Activated T-helper 2 cell treated with anti-CD3 and anti-CD28 coated beads, Interferon-gamma antibody, Interleukin-2, Interleukin-4, amounts not matched to agents 10 μg/mL and 5 μg/mL and 100 μg/mL, durations not matched to agents 14 hours and 24 hours and 36 hours (primary cell): ENCODE measurements around the gene DDRGK1. TPM values are rescaled to one million over a fixed set of nuclear protein-coding genes. Genes with fewer than 3 reads are reported as not detected.
"Not testable (repeated sequence)": the region's sequence is repeated elsewhere in the genome, so short reads cannot be mapped to it uniquely, and the experiment has no call there.

Experiments used
- DNase-seq: peaks from one replicate; pipeline ENCODE4 v3.0.0; 2021; ENCODE audit warnings: low spot score
- H3K27ac Mint-ChIP-seq: one replicate; pipeline ENCODE4 v1.8.0; 2021; ENCODE audit warnings: mixed read lengths
- H3K27me3 Mint-ChIP-seq: one replicate; pipeline ENCODE4 v1.8.0; 2021; ENCODE audit warnings: low read depth, mixed read lengths
- H3K36me3 Mint-ChIP-seq: one replicate; pipeline ENCODE4 v1.8.0; 2021; ENCODE audit warnings: low read depth, mixed read lengths
- H3K4me1 Mint-ChIP-seq: one replicate; pipeline ENCODE4 v1.8.0; 2021; ENCODE audit warnings: low read depth, mixed read lengths
- H3K4me3 Mint-ChIP-seq: one replicate; pipeline ENCODE4 v1.8.0; 2021; ENCODE audit warnings: low read depth, mild to moderate bottlenecking, moderate library complexity, mixed read lengths
- H3K9me3 Mint-ChIP-seq: one replicate; pipeline ENCODE4 v1.8.0; 2021; ENCODE audit warnings: mixed read lengths
- intact Hi-C: fragments of 100-400 bp; cut with micrococcal nuclease; formaldehyde crosslinking; loops from one replicate; pipeline ENCODE4 v1.15.1; 2023
- total RNA-seq: library from RNA; stranded (reverse); gene quantifications from 2 replicates; pipeline ENCODE4 v1.2.3, GENCODE V29; 2022

The DDRGK1 gene
- total RNA-seq, 1 donor from 2014 or later, result 69.2 TPM

DNA sequence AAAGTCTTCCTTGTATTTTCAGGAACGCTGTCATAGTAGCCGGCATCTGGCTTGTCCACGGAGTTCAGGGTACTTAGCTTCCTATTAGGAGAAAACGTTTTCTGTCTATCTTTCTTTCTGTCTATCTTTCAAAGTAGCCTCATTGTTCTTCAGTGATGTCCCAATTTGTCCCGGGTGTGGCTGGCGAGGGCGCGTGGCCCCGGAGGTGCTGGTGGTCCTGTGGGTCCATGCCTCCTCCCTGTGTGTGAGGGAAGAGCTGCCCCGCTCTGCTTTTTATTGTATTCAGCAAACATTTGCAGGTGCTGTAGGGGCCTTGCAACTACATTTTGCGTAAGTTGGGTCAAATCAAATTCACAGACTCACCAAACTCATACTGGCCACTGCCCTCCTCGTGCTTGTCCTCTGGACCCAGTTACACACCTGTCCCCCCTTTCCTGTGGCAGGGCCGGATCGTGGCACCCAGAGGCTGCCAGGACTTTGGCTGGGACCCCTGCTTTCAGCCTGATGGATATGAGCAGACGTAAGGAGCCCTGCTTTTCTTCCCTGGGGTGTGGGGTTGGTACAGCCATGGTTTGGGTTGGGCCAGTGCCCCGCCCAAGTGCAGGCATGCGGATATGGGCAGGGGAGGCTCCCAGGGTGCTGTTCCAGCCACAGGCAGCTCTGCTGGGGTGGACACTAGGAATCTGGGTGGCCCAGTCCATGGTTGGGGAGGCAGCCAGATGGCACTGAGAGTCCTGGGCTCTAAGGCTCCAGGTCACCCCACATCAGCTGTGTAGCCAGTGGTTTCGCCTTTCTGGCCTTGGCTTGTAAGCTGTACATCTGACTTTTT lies 17.1 kb upstream of the DDRGK1 start:
- peaks cover 28% of the 10 kb centered on the region for H3K36me3 Mint-ChIP-seq
- peaks cover 4% of the 10 kb centered on the region for H3K4me1 Mint-ChIP-seq
- H3K9me3 Mint-ChIP-seq, result no peaks in the 10 kb centered on the region
- no peak overlapping the region for H3K4me3 Mint-ChIP-seq
- DNase-seq, result no peak
- intact Hi-C loops, result no loop called here
- H3K27ac Mint-ChIP-seq, result no peak overlapping the region
- no peaks in the 10 kb centered on the region for H3K27me3 Mint-ChIP-seq

DNA sequence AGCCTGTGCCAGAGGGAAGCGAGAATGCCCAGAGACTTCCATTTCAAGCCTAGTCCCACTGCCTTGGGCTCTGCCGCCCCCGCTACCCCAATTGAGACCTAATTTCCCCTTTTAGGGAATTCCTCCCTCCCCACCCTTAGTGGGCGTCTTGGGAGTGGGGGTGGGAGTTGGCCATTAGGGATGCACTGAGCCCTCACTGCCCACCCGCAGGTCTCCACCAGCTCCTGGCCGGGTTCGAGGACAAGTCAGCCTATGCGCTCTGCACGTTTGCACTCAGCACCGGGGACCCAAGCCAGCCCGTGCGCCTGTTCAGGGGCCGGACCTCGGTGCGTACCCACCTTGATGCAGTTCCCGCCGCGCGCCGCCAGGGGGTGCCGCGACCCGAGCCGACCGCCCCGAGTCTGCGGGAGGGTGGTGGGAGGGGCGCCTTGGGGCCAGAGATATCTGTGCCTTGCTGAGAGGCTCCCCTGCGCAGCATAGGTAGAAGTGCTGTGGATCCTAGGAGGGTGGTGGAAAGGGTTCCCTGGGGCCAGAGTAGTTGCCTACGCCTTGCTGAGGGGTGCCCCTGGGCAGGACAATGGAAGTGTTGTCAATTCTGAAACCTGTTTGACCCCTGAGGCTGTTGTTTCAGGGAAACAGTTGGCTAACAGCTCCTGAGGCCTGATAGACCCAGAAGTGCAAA lies 14.0 kb upstream of the DDRGK1 start:
- Mint-ChIP-seq H3K27me3 (no peaks in the 10 kb centered on the region), H3K4me1 (peaks cover 4% of the 10 kb centered on the region), H3K36me3 (peaks cover 33% of the 10 kb centered on the region), H3K9me3 (no peaks in the 10 kb centered on the region), H3K27ac (no peak overlapping the region), H3K4me3 (no peak overlapping the region)
- intact Hi-C loops, result loop anchor here (2.0 to 5.0 kb wide), 2 partner anchors 59 to 98 kb away; no protein-coding TSS in a partner anchor
- DNase-seq, result peak; percentile 60

DNA sequence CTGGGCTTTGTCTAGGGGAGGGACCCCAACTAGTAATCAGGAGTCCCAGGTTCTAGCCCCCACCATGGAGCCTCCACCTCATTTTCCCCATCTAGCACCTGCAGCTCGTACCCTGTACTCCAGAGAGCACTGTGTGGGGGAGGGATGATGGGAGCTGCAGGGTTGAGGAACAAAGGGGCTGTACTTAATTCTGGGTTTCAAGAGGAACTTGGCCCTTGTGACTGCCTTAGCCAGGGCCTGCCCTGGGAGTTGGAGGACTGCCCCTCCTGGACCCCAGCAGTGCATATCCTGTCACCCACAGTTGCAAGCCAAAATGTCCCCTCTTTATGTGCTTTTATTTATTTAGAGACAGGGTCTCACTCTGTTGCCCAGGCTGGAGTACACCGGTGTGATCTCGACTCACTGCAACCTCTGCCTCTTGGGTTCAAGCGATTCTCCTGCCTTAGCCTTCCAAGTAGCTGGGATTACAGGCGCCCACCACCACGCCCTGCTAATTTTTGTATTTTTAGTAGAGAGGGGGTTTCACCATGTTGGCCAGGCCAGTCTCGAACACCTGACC lies 11.0 kb upstream of the DDRGK1 start:
- H3K27ac Mint-ChIP-seq, H3K9me3 Mint-ChIP-seq, H3K4me3 Mint-ChIP-seq, DNase-seq, H3K4me1 Mint-ChIP-seq, H3K27me3 Mint-ChIP-seq: not testable (repeated sequence)
- intact Hi-C loops, result loop anchor here (5.0 kb wide), 1 partner anchor 62 kb away; no protein-coding TSS in a partner anchor
- H3K36me3 Mint-ChIP-seq, result peaks cover 19% of the 10 kb centered on the region

DNA sequence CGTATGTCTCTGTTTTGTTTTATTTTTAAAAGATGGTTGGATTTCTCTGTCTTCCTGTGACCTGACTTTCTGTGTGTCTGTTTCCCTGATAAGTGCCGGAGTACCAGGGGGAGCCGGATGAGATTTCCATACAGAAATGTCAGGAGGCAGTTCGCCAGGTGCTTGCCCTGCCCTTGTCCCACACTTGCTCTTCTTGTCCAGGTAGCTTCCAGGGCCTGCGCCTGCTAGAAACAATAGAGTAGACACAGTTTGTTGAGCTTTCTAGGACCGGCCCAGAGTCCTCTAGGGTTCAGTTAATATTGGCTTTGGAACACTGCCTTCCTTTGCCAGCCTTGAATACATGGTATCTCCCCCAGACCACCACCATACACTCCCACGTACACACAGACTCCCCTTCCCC lies 8.7 kb upstream of the DDRGK1 start:
- no peak for DNase-seq
- intact Hi-C loops, result no loop called here
- no peaks in the 10 kb centered on the region for H3K27me3 Mint-ChIP-seq
- H3K9me3 Mint-ChIP-seq, result no peaks in the 10 kb centered on the region
- peaks cover 9% of the 10 kb centered on the region for H3K4me1 Mint-ChIP-seq
- H3K36me3 Mint-ChIP-seq, result peaks cover 16% of the 10 kb centered on the region
- no peak overlapping the region for H3K4me3 Mint-ChIP-seq
- H3K27ac Mint-ChIP-seq, result no peak overlapping the region

DNA sequence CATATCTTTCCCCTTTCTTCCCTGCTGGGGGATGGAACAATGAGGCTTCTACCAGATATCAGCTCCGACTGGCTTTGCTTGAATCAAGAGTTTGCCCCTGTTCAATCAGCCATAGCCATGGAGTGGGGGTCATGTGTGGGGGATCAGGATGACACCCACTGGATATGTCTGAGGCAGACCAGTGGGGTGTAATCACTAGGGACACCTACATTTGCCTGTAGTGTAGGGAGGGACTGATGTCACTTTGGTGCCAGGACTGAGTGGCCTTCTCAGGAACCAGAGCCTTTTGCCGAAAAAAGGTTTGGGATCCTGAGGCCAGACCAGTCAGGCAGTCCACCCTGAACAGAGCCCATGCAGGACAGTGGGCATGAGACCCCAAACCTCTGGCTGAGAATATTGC lies 5.9 kb upstream of the DDRGK1 start:
- Mint-ChIP-seq H3K9me3 (no peaks in the 10 kb centered on the region), H3K27ac (peak overlapping the region; percentile 33)

DNA sequence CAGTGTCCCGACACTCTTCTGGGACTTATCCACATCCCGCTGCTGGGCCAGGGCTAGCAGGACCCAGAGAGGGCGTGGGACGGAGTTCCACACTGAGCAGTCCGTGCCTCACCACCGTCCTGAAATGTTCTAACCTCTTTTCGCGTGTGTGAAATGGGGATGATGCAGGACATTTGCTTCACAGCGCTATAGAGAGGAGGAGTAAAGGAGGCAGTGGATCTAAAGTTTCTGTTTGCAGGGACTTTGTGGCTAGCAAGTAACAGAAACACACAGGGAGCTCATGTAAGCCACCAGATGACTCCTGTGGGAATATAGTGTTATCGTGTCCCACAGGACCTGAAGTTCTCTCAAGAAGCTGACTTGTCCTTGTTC lies 5.5 kb upstream of the DDRGK1 start:
- Mint-ChIP-seq H3K27ac (peak overlapping the region; percentile 87), H3K27me3 (no peaks in the 10 kb centered on the region), H3K9me3 (no peaks in the 10 kb centered on the region), H3K4me1 (peaks cover 9% of the 10 kb centered on the region), H3K4me3 (peak overlapping the region; percentile 96), H3K36me3 (peaks cover 16% of the 10 kb centered on the region)
- no peak for DNase-seq
- intact Hi-C loops, result loop anchor here (2.0 kb wide), 2 partner anchors 37 to 53 kb away; partner anchors contain the start of gene LZTS3

More for the DNA sequence above, 5.9 kb upstream of the DDRGK1 start:
- Mint-ChIP-seq H3K36me3 (peaks cover 16% of the 10 kb centered on the region), H3K4me1 (peaks cover 9% of the 10 kb centered on the region), H3K27me3 (no peaks in the 10 kb centered on the region), H3K4me3 (peak overlapping the region; percentile 96)
- no peak for DNase-seq
- intact Hi-C loops, result no loop called here

DNA sequence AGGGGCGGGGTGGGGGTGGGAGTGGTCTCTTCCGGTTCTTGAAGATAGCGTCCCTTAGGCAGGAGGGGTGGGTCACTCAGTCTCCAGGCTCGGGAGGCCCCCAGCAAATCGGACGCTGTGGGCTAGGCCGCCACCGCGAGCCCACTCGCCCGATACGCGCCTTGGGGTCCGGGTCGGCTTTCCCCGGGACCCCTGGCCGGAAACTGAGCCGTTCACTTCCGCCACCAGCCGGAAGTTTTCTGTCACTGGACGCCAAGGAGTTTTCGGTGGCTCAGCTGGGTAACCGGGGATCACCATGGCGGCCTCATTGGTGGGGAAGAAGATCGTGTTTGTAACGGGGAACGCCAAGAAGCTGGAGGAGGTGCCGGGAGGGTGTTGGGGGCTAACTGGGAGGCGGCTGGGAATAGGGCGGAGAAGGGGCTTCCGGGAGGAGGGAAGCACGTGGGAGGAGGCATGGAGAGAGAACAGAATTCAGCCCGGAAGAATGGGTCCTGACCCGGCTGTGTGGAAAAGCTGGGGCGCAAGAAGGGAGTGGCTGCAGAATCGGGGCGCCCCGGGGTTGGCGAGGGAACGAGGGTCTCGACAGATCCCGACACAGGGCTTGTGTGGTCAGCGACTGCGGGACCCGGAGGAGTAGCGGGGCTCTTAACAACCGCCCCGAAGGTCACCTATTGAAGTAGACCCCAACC lies 4.9 kb upstream of the DDRGK1 start, which contains the start of gene ITPA:
Gene ITPA (plus strand): TSS at position 242 of the 689 bp plus-strand sequence. CDS start 54 bp downstream, at position 296.
- intact Hi-C loops, result loop anchor here (2.0 kb wide), 2 partner anchors 37 to 53 kb away; partner anchors contain the start of gene LZTS3
- H3K36me3 Mint-ChIP-seq, result peaks cover 16% of the 10 kb centered on the region

DNA sequence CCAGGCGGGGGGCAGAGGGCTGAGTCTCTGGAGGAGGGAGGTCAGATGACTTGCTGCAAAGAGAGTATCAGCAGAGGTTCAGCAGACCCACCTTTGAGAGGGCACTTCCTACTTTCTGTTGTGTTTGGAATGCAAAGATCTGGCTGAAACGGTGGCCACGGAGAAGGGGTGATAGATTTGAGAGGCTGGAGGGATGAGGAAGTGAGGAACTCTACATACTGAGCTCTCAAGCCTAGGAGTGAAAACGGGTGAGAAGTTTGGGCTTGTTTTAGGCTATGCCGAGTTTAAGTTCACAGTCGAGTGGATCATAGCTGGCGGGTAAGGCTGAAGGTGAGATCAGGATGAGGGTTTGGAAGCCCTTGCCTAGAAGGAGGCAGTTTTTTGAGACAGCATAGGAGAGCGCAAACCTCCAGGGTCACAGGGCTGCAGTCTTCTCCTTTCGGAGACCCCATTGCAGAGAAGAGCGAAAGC lies 4.3 kb upstream of the DDRGK1 start:
- intact Hi-C loops, result loop anchor here (2.0 kb wide), 2 partner anchors 36 to 52 kb away; partner anchors contain the start of gene LZTS3
- H3K4me3 Mint-ChIP-seq, result peak overlapping the region; percentile 96
- H3K36me3 Mint-ChIP-seq, result peaks cover 13% of the 10 kb centered on the region
- H3K9me3 Mint-ChIP-seq, result no peaks in the 10 kb centered on the region
- H3K27ac Mint-ChIP-seq, result peak overlapping the region; percentile 85
- no peaks in the 10 kb centered on the region for H3K27me3 Mint-ChIP-seq
- no peak for DNase-seq
- peaks cover 11% of the 10 kb centered on the region for H3K4me1 Mint-ChIP-seq

More for the DNA sequence above, 4.9 kb upstream of the DDRGK1 start, which contains the start of gene ITPA:
- H3K4me1 Mint-ChIP-seq, result peaks cover 10% of the 10 kb centered on the region
- peak; percentile 50 for DNase-seq
- peak within 1 kb of the TSS; percentile 87 for H3K27ac Mint-ChIP-seq
- H3K4me3 Mint-ChIP-seq, result peak within 1 kb of the TSS; percentile 96
- H3K27me3 Mint-ChIP-seq, result no peaks in the 10 kb centered on the region
- H3K9me3 Mint-ChIP-seq, result no peaks in the 10 kb centered on the region

DNA sequence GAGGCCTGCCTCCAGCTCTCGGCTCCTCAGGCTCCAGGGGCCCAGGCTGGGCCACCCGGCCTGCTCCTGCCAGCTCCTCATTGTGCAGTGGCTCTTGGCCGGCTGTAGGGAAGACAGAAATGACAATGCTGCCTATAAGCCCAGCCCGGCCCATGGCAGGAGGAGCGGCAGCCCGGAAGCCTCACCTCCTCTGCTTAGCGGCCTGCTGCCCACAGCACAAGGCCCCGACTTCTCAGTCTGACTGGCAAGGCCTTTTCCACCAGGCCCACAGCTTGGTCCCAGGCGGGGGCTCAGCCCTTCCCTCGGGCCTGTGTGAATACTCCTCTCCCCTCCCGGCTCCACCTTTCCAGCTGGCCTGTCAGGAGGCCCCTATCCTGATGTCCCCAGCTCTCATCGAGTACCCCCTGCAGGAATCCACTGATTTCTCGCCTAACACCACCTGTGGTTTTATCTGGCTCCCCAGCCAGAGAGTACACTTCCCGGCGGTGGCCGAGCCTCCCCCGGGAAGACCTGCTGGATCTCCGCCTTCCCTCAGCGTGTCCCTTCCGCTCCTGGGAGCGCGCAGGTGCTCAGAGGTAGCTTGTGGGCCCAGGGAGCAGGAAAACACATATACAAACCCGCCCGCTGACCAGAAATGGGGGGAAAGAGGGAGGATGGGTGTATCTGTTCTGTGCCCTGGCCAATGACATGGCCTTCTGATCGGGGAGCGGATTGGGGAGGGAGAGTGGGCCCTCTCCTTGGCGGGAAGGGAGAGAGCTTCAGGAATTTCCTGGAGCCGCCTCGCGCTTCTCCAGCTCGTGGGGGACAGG lies 963 bp downstream of the DDRGK1 start:
- intact Hi-C loops, result no loop called here
- Mint-ChIP-seq H3K9me3 (no peaks in the 10 kb centered on the region), H3K4me1 (peaks cover 11% of the 10 kb centered on the region), H3K27ac (peak overlapping the region; percentile 98), H3K27me3 (no peaks in the 10 kb centered on the region), H3K4me3 (peak overlapping the region; percentile 99), H3K36me3 (peaks cover 30% of the 10 kb centered on the region)
- no peak for DNase-seq

DNA sequence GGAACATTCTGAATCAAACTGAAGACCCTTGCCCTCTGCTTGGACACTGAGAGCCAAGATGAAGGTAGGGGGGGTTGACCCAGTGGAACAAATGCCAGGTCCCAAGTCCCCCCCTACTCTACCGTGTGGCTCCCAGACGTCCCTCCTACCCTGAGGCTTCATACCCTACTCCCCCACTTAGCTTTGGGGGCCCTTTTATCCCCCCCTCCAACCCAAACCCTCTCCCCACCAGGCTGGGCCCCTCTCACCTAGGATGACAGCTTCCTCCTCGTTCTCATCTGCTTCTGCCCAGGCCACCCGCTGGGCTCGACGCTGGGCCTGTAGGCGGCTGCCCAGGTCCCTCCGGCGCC lies 1.5 kb downstream of the DDRGK1 start:
- no peaks in the 10 kb centered on the region for H3K27me3 Mint-ChIP-seq
- DNase-seq, result no peak
- intact Hi-C loops, result no loop called here
- H3K4me3 Mint-ChIP-seq, result peak overlapping the region; percentile 99
- no peaks in the 10 kb centered on the region for H3K9me3 Mint-ChIP-seq
- peaks cover 11% of the 10 kb centered on the region for H3K4me1 Mint-ChIP-seq
- H3K36me3 Mint-ChIP-seq, result peaks cover 30% of the 10 kb centered on the region
- peak overlapping the region; percentile 98 for H3K27ac Mint-ChIP-seq

DNA sequence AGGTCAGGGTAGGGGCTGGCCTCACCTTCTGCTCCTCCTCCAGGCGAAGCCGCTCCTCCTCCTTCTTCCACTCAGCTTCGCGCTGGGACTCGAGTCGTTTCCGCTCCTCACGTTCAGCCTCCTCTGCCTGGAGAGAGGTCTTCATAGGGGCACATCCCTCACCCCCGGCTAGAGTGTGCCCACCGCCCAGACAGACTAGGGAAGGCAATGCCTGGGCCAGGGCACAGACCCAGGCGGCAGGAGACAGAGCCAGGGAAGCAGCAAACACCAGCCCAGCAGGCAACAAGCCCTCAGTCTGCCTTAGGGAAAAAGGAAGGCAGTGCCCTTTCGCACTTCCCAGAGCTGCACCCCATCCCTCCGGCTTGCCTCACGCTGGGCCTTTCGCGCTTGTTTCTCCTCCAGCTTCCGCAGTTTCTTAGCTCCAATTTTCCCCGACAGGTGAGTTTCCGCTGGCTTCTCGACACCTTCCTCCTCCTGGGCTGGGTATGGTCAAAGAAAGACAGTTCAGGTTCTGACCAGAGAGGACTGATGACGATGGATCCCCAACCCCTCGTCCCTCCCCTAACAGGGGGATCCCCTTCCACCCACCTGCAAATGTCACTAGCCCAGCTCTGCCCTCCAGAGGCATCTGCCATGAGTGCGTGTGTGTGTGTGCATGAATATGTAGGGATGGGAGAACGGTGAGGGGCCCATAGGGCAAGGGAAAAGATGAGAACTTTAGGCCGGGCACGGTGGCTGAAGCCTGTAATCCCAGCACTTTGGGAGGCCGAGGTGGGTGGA lies 4.3 kb downstream of the DDRGK1 start:
- H3K4me1 Mint-ChIP-seq, result peaks cover 12% of the 10 kb centered on the region
- intact Hi-C loops, result no loop called here
- H3K9me3 Mint-ChIP-seq, result no peaks in the 10 kb centered on the region
- no peak overlapping the region for H3K27ac Mint-ChIP-seq
- H3K27me3 Mint-ChIP-seq, result no peaks in the 10 kb centered on the region
- DNase-seq, result no peak
- peaks cover 49% of the 10 kb centered on the region for H3K36me3 Mint-ChIP-seq
- no peak overlapping the region for H3K4me3 Mint-ChIP-seq
